ENCODE data around the gene GIGYF1. TPM values are rescaled to one million over a fixed set of nuclear protein-coding genes. Genes with fewer than 3 reads are reported as not detected.

GIGYF1 gene
- total and polyA plus RNA-seq, 2 of the 8 experiments (the other 6 are each of a cell fraction or from before 2014, with no cell fraction given) = 24.1 to 99.3 TPM

DNA sequence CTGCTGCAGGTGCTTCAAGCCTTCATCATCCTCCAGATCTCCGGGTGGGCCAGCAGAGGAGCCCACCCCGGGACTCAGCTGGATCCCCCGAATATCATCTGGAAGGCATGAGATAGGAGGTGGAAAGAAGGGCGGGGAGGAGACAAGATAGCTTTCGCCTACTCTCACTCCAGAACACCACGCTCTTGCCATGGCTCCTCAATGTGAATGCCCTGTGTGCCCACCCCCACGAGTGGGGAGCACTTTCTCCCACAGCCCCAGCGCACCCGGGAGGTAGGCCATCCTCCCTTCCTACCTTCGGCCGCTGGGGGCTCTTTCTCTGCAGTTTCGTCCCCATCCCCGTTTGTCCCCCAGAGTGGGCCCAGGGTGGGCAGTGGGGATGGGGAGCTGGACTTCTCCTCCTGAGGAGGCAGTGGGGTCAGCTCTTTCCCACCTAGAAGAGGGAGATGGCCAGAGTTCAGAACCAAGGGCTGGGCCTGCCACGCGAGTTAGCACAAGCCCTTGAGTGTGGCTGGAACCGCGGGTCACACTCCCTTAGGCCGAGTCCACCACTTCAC, 8.9 kb downstream of the GIGYF1 start:
- TF ChIP-seq HDAC6 (IDR thresholded peaks at IDR 0.05; ENCODE audit: low read depth, low read length) (no peak), JUN (IDR thresholded peaks at IDR 0.05; ENCODE audit: low read depth, low read length) (no peak), POLR2A (IDR thresholded peaks at IDR 0.05; ENCODE audit: control extremely low read depth in 1 of 2, low read depth in 2 of 2, low read length in 2 of 2) (no peak), PHF8 (conservative IDR thresholded peaks at IDR 0.05; ENCODE audit: low read depth, low read length) (no peak), NRF1 (IDR thresholded peaks at IDR 0.05; ENCODE audit: low read depth, low read length) (no peak), CBX8 (IDR thresholded peaks at IDR 0.05; ENCODE audit: borderline replicate concordance, low read depth, low read length) (no peak), GABPA (IDR thresholded peaks at IDR 0.05; ENCODE audit: borderline replicate concordance, insufficient read depth, low read length) (no peak), POU5F1 (IDR thresholded peaks at IDR 0.05; ENCODE audit: low read depth, low read length) (no peak)
- peaks cover 8% of the 10 kb centered on the region; the same call in 1 of the 2 replicates for H3K79me1 ChIP-seq (ENCODE audit: low read depth, low read length)
- no peak overlapping the region for H2BK5ac ChIP-seq (ENCODE audit: low read depth, low read length)
- H3K4ac ChIP-seq (replicated peaks; ENCODE audit: insufficient read length, low read depth, low read length) = no peak overlapping the region
- peaks cover 0 to 5% (median 2%) of the 10 kb centered on the region in 4 experiments; a peak in 4 of 7 replicates for H3K4me1 ChIP-seq (replicated peaks in 1 of 4; ENCODE audit: control insufficient read depth in 3 of 4, insufficient read depth in 4 of 4, low read length in 3 of 4)
- no peak overlapping the region for H3K4me3 ChIP-seq (ENCODE audit: extremely low read depth in 1 of 4, insufficient read depth in 2 of 4, low read depth in 3 of 4, low read length in 4 of 4)
- H2BK120ac ChIP-seq (replicated peaks; ENCODE audit: low read depth, low read length) = no peak overlapping the region
- no peaks in the 10 kb centered on the region for H3K27me3 ChIP-seq (replicated peaks in 1 of 4; ENCODE audit: control insufficient read depth in 3 of 4, extremely low read depth in 1 of 4, insufficient read depth in 3 of 4, low read length in 3 of 4)
- no peaks in the 10 kb centered on the region for H3K9me3 ChIP-seq (ENCODE audit: insufficient read depth in 2 of 2, low read depth in 1 of 2, low read length in 1 of 2)
- H4K20me1 ChIP-seq (replicated peaks in 1 of 2; ENCODE audit: control insufficient read depth in 1 of 2, insufficient read depth in 2 of 2, low read length in 2 of 2) = peaks cover 18 to 53% of the 10 kb centered on the region in 2 experiments
- no peak overlapping the region for H3K18ac ChIP-seq (ENCODE audit: extremely low read depth, low read length)
- H3K9ac ChIP-seq (replicated peaks in 1 of 4; ENCODE audit: extremely low read depth in 1 of 4, low read depth in 3 of 4, low read length in 3 of 4) = no peak overlapping the region
- ChIA-PET POLR2A (ENCODE audit: partially characterized antibody) (interaction anchor here (0.6 to 14.3 kb wide), 10 partner anchors 6 to 195 kb away, joined by 3 to 257 read pairs (median 4); partner anchors contain the start of genes FBXO24, GNB2 and LRCH4), CTCF (ENCODE audit: partially characterized antibody) (interaction anchor here (0.7 to 20.7 kb wide), 11 partner anchors 8 to 126 kb away, joined by 3 to 254 read pairs (median 4); partner anchors contain the start of genes GIGYF1 and POP7)
- no peak overlapping the region for H3K56ac ChIP-seq (replicated peaks; ENCODE audit: insufficient read length, low read depth, low read length)
- H2AFZ ChIP-seq (ENCODE audit: low read length) = no peak overlapping the region
- no peak overlapping the region for H2BK15ac ChIP-seq (ENCODE audit: low read length)
- no peak overlapping the region for H3K4me2 ChIP-seq (ENCODE audit: insufficient read depth in 1 of 2, low read depth in 2 of 2, low read length in 2 of 2)
- DNase-seq (ENCODE audit: low read depth in 1 of 2, low spot score in 2 of 2) = no peak
- peaks cover 4 to 29% of the 10 kb centered on the region in 2 experiments; a peak in 3 of 4 replicates for H3K79me2 ChIP-seq (ENCODE audit: control insufficient read depth in 1 of 2, insufficient read depth in 2 of 2, low read length in 2 of 2)
- H4K5ac ChIP-seq (ENCODE audit: insufficient read length, low read depth, low read length) = no peak overlapping the region
- H3K23me2 ChIP-seq (ENCODE audit: low read depth, low read length) = no peaks in the 10 kb centered on the region; the same call in 1 of the 2 replicates
- peaks cover 45 to 92% (median 73%) of the 10 kb centered on the region in 4 experiments for H3K36me3 ChIP-seq (ENCODE audit: control insufficient read depth in 2 of 4, insufficient read depth in 4 of 4, low read length in 3 of 4)
- no peak overlapping the region for H2BK20ac ChIP-seq (ENCODE audit: low read length)
- H3K27ac ChIP-seq (ENCODE audit: low read depth, low read length) = no peak overlapping the region; the same call in 1 of the 2 replicates
- H4K8ac ChIP-seq (ENCODE audit: extremely low read depth, insufficient read depth, low read length) = peak overlapping the region; percentile 71; the same call in 1 of the 2 replicates
- FAIRE-seq = no peak
- no peak overlapping the region for H3K14ac ChIP-seq (ENCODE audit: insufficient read length)
- no peak overlapping the region for H2AK5ac ChIP-seq (ENCODE audit: low read depth, low read length)
- WGBS, 2 experiments (ENCODE audit: extremely low coverage in 1 of 2, insufficient coverage in 1 of 2, insufficient read length in 1 of 2, insufficient replicate concordance in 2 of 2, low coverage in 1 of 2, low lambda C conversion rate in 2 of 2, missing lambda C conversion rate in 1 of 2) = 93% methylated on average over 18 of the region's 18 CpGs; no CpG with 5 or more reads in 1 of the 2 experiments
- no peak overlapping the region for H3K23ac ChIP-seq (ENCODE audit: insufficient read length)
- no peak overlapping the region for H2BK12ac ChIP-seq (ENCODE audit: low read depth, low read length)
- no peak overlapping the region for H4K91ac ChIP-seq (replicated peaks; ENCODE audit: insufficient read length, low read length)

Data from H1 (cell line).